Hepatocyte (in vitro differentiated cells): Measurements from ENCODE around the gene PTPRM.

Experiments
- EZH2 ChIP-seq: fragments of 200-600 bp; sonication (generic); IDR thresholded peaks from 2 replicates; pipeline ENCODE4 v1.6.1; 2016; ENCODE audit warnings: antibody characterized with exemption, mild to moderate bottlenecking, borderline replicate concordance
- EZH2phosphoT487 ChIP-seq: fragments of 200-600 bp; sonication (generic); IDR thresholded peaks from one replicate; pipeline ENCODE4 v1.6.1; 2018; ENCODE audit warnings: antibody characterized with exemption, mild to moderate bottlenecking, low read depth, moderate library complexity; ENCODE audit not compliant: unreplicated experiment, severe bottlenecking
- TF ChIP-seq, protein P1 (sequence below): fragments of 200-600 bp; sonication (generic); IDR thresholded peaks from 2 replicates; pipeline ENCODE4 v1.5.1; 2016; ENCODE audit warnings: antibody characterized with exemption, mild to moderate bottlenecking; ENCODE audit not compliant: poor library complexity

DNA sequence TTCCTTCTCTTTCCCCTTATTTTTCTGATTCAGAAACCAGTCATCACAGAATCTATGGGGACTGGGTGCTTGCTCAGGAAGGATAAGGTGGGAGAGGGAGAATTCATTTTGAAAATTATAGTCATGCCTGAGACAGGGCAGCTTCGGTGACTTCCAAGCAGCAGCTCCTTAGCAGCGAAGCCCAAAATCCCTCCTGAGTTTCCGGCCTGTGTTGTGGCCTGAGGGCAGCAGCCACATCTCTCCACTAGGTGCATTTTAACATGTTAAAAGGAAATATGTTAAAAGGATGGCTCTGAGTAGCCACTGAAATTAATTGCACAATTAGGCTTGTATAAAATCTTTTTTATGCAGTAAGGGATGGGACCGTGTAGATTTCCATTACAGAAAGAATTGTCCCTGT lies 835.1 kb downstream of the PTPRM start:
- TF ChIP-seq EZH2, result no peak
- TF ChIP-seq, protein P1, sequence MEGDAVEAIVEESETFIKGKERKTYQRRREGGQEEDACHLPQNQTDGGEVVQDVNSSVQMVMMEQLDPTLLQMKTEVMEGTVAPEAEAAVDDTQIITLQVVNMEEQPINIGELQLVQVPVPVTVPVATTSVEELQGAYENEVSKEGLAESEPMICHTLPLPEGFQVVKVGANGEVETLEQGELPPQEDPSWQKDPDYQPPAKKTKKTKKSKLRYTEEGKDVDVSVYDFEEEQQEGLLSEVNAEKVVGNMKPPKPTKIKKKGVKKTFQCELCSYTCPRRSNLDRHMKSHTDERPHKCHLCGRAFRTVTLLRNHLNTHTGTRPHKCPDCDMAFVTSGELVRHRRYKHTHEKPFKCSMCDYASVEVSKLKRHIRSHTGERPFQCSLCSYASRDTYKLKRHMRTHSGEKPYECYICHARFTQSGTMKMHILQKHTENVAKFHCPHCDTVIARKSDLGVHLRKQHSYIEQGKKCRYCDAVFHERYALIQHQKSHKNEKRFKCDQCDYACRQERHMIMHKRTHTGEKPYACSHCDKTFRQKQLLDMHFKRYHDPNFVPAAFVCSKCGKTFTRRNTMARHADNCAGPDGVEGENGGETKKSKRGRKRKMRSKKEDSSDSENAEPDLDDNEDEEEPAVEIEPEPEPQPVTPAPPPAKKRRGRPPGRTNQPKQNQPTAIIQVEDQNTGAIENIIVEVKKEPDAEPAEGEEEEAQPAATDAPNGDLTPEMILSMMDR, result no peak
- TF ChIP-seq EZH2phosphoT487, result no peak
